HEK293 (cell line): ENCODE results near the gene KCNMB4.

Source experiments
- CTCF ChIA-PET: fragments of 350-600 bp; formaldehyde crosslinking; extraction: SDS; loops from one replicate; lab custom pipeline; 2021; ENCODE audit warnings: antibody characterized with exemption; lab: Yijun Ruan, JAX
- POLR2A ChIA-PET: fragments of 300-600 bp; formaldehyde crosslinking; extraction: SDS; loops from one replicate; lab custom pipeline; 2020; ENCODE audit warnings: antibody characterized with exemption, inconsistent platforms; lab: Yijun Ruan, JAX
- H3K27ac ChIP-seq: fragments of 200-500 bp; sonication (Bioruptor generic); 2 replicates; pipeline ENCODE4 v1.5.1; 2014; ENCODE audit warnings: low read depth, low read length, control low read depth, inconsistent platforms; ENCODE audit errors: extremely low read depth
- H3K36me3 ChIP-seq, 2 experiments: fragments of 200-500 bp in 1 of 2; sonication (Bioruptor generic) in 1 of 2; 1 replicate in 1 of 2; 2 replicates in 1 of 2; pipeline ENCODE4 v1.5.1; 2014 to 2017; ENCODE audit warnings: inconsistent platforms in 2 of 2, low read length in 2 of 2; ENCODE audit not compliant: control insufficient read depth in 2 of 2, insufficient read depth in 1 of 2
- H3K4me1 ChIP-seq: fragments of 200-500 bp; sonication (Bioruptor generic); 2 replicates; pipeline ENCODE4 v1.5.1; 2014; ENCODE audit warnings: mild to moderate bottlenecking, low read length, inconsistent platforms; ENCODE audit not compliant: control insufficient read depth, insufficient read depth
- H3K4me3 ChIP-seq: 2 replicates; pipeline ENCODE4 v1.5.1; 2011; ENCODE audit warnings: low read depth, mild to moderate bottlenecking, control low read depth, low read length, moderate library complexity
- H3K9me3 ChIP-seq: fragments of 200-500 bp; sonication (Bioruptor generic); 2 replicates; pipeline ENCODE4 v1.5.1; 2014; ENCODE audit warnings: low read depth, low read length, inconsistent platforms; ENCODE audit not compliant: control insufficient read depth, insufficient read depth
- CTCF ChIP-seq: fragments of 450-650 bp; formaldehyde crosslinking; IDR thresholded peaks from 2 replicates; pipeline ENCODE4 v1.5.1; 2016; ENCODE audit warnings: missing biosample characterization, missing genetic modification characterization
- KLF8 ChIP-seq: fragments of 450-650 bp; formaldehyde crosslinking; IDR thresholded peaks from 2 replicates; pipeline ENCODE4 v1.5.1; 2016; ENCODE audit warnings: missing biosample characterization, missing genetic modification characterization
- ZBTB49 ChIP-seq: fragments of 450-650 bp; formaldehyde crosslinking; IDR thresholded peaks from 2 replicates; pipeline ENCODE4 v1.5.1; 2016; ENCODE audit warnings: missing biosample characterization, missing genetic modification characterization, low read depth
- ZFP3 ChIP-seq: fragments of 450-650 bp; formaldehyde crosslinking; IDR thresholded peaks from 2 replicates; pipeline ENCODE4 v1.5.1; 2016; ENCODE audit warnings: low read depth, missing biosample characterization, missing genetic modification characterization
- ZNF112 ChIP-seq: fragments of 450-650 bp; formaldehyde crosslinking; IDR thresholded peaks from 2 replicates; pipeline ENCODE4 v1.5.0; 2017; ENCODE audit warnings: missing biosample characterization, missing genetic modification characterization
- ZNF148 ChIP-seq: fragments of 450-650 bp; formaldehyde crosslinking; IDR thresholded peaks from 2 replicates; pipeline ENCODE4 v1.5.0; 2017; ENCODE audit warnings: missing biosample characterization, missing genetic modification characterization, borderline replicate concordance
- ZNF155 ChIP-seq: fragments of 450-650 bp; formaldehyde crosslinking; IDR thresholded peaks from 2 replicates; pipeline ENCODE4 v1.5.1; 2016; ENCODE audit warnings: missing biosample characterization, missing genetic modification characterization
- ZNF211 ChIP-seq: fragments of 450-650 bp; formaldehyde crosslinking; IDR thresholded peaks from 2 replicates; pipeline ENCODE4 v1.5.1; 2016; ENCODE audit warnings: low read depth, missing biosample characterization, missing genetic modification characterization
- ZNF223 ChIP-seq: fragments of 450-650 bp; formaldehyde crosslinking; IDR thresholded peaks from 2 replicates; pipeline ENCODE4 v1.5.1; 2016; ENCODE audit warnings: missing biosample characterization, missing genetic modification characterization
- ZNF280C ChIP-seq: fragments of 450-650 bp; formaldehyde crosslinking; IDR thresholded peaks from 2 replicates; pipeline ENCODE4 v1.5.1; 2016; ENCODE audit warnings: missing biosample characterization, missing genetic modification characterization
- ZNF292 ChIP-seq: fragments of 450-650 bp; formaldehyde crosslinking; IDR thresholded peaks from 2 replicates; pipeline ENCODE4 v1.5.1; 2016; ENCODE audit warnings: low read depth, missing biosample characterization, missing genetic modification characterization, borderline replicate concordance
- ZNF398 ChIP-seq: fragments of 450-650 bp; formaldehyde crosslinking; IDR thresholded peaks from 2 replicates; pipeline ENCODE4 v1.5.1; 2017; ENCODE audit warnings: missing biosample characterization, missing genetic modification characterization
- ZNF621 ChIP-seq: fragments of 450-650 bp; formaldehyde crosslinking; IDR thresholded peaks from 2 replicates; pipeline ENCODE4 v1.5.1; 2017; ENCODE audit warnings: missing biosample characterization, missing genetic modification characterization
- ZNF639 ChIP-seq: fragments of 450-650 bp; formaldehyde crosslinking; IDR thresholded peaks from 2 replicates; pipeline ENCODE4 v1.5.1; 2016; ENCODE audit warnings: missing biosample characterization, missing genetic modification characterization
- ZSCAN5A ChIP-seq: fragments of 450-650 bp; formaldehyde crosslinking; IDR thresholded peaks from 2 replicates; pipeline ENCODE4 v1.5.1; 2016; ENCODE audit warnings: missing biosample characterization, missing genetic modification characterization

KCNMB4 gene

GRCh38 chr12:70467476-70467875 is 101.4 kb downstream of the KCNMB4 start:
- no peak overlapping the region for H3K27ac ChIP-seq
- TF ChIP-seq ZNF639 (tag by site-specific recombination) (no peak), ZNF112 (tag by site-specific recombination) (no peak), ZNF621 (no peak), ZNF398 (tag by site-specific recombination) (no peak), ZNF292 (tag by site-specific recombination) (no peak), ZNF280C (no peak), ZSCAN5A (tag by site-specific recombination) (no peak), KLF8 (tag by site-specific recombination) (no peak), ZBTB49 (no peak), ZNF211 (no peak), CTCF (tag by site-specific recombination) (no peak), ZNF148 (tag by site-specific recombination) (no peak), ZNF223 (tag by site-specific recombination) (no peak), ZNF155 (tag by site-specific recombination) (no peak), ZFP3 (tag by site-specific recombination) (no peak)
- H3K4me3 ChIP-seq = no peak overlapping the region
- no peaks in the 10 kb centered on the region for H3K4me1 ChIP-seq
- H3K36me3 ChIP-seq = no peaks in the 10 kb centered on the region
- H3K9me3 ChIP-seq = no peaks in the 10 kb centered on the region
- POLR2A ChIA-PET = no interaction called here
- CTCF ChIA-PET = no interaction called here
